HL-60 (cell line): Measurements from ENCODE around the gene RIC3.

Experiments
- DNase-seq, 2 experiments: peaks; one replicate each; pipeline ENCODE4 v3.0.0-alpha.2; 2010 to 2020; ENCODE audit warnings: low read depth in 1 of 2, low spot score in 1 of 2
- H3K27ac ChIP-seq: fragments of 250-450 bp; sonication (Bioruptor Pico); replicated peaks from 2 replicates; pipeline ENCODE4 v1.5.1; 2020; ENCODE audit warnings: mild to moderate bottlenecking, moderate library complexity
- H3K27me3 ChIP-seq: fragments of 250-450 bp; sonication (Bioruptor Pico); 2 replicates; pipeline ENCODE4 v1.5.1; 2021; ENCODE audit warnings: mild to moderate bottlenecking, moderate library complexity; ENCODE audit not compliant: insufficient read depth, poor library complexity, severe bottlenecking
- H3K4me3 ChIP-seq: replicated peaks from 2 replicates; pipeline ENCODE4 v1.5.1; 2011; ENCODE audit warnings: mild to moderate bottlenecking, control low read depth, low read length; ENCODE audit not compliant: insufficient read depth
- CTCF ChIP-seq: IDR thresholded peaks from one replicate; pipeline ENCODE4 v1.5.1; 2011; ENCODE audit warnings: low read length, control low read depth, inconsistent platforms; ENCODE audit not compliant: insufficient read depth
- GABPA ChIP-seq: IDR thresholded peaks from 2 replicates; pipeline ENCODE4 v1.6.1; 2012; ENCODE audit warnings: low read depth
- POLR2AphosphoS5 ChIP-seq: IDR thresholded peaks from 2 replicates; pipeline ENCODE4 v1.6.1; 2012; ENCODE audit warnings: low read depth
- REST ChIP-seq: IDR thresholded peaks from 2 replicates; pipeline ENCODE4 v1.6.1; 2012; ENCODE audit warnings: low read depth; ENCODE audit not compliant: insufficient replicate concordance
- SPI1 ChIP-seq: IDR thresholded peaks from 2 replicates; pipeline ENCODE4 v1.6.1; 2012; ENCODE audit warnings: low read depth, mild to moderate bottlenecking, borderline replicate concordance

Gene RIC3

GRCh38 chr11:8066911-8067455 lies 101.8 kb downstream of the RIC3 start:
- TF ChIP-seq CTCF, result no peak
- TF ChIP-seq POLR2AphosphoS5, result no peak
- TF ChIP-seq GABPA, result no peak
- TF ChIP-seq REST, result no peak
- no peak for TF ChIP-seq SPI1
- H3K27me3 ChIP-seq, result peaks cover 2% of the 10 kb centered on the region
- DNase-seq, result no peak
- H3K27ac ChIP-seq, result no peak overlapping the region
- no peak overlapping the region for H3K4me3 ChIP-seq

- H3K27ac ChIP-seq, result no peak overlapping the region
- peaks cover 2% of the 10 kb centered on the region for H3K27me3 ChIP-seq
- TF ChIP-seq SPI1 (no peak), GABPA (no peak), REST (no peak), POLR2AphosphoS5 (no peak), CTCF (no peak)
- DNase-seq, result no peak
- H3K4me3 ChIP-seq, result no peak overlapping the region
These were observed 102.6 kb downstream of the RIC3 start for GRCh38 chr11:8066036-8066910.

GRCh38 chr11:8065031-8065430 lies 103.8 kb downstream of the RIC3 start:
- no peak for TF ChIP-seq SPI1
- no peak for TF ChIP-seq CTCF
- TF ChIP-seq GABPA, result no peak
- no peak for TF ChIP-seq POLR2AphosphoS5
- no peak for TF ChIP-seq REST
- H3K27ac ChIP-seq, result no peak overlapping the region
- H3K4me3 ChIP-seq, result no peak overlapping the region
- peaks cover 2% of the 10 kb centered on the region for H3K27me3 ChIP-seq
- DNase-seq, result no peak
